Mucosa of descending colon (tissue), 3 donors: Measurements from ENCODE around the gene ARRB1. TPM values are rescaled to one million over a fixed set of nuclear protein-coding genes. Genes with fewer than 3 reads are reported as not detected.

Experiments
- ATAC-seq: fragments of 200-7000 bp; cut with Tn5 transposase; one replicate; pipeline ENCODE4 v1.9.1; 2020; ENCODE audit warnings: mild to moderate bottlenecking, moderate library complexity
- DNase-seq, 3 donors: peaks; one replicate each; pipeline ENCODE4 v3.0.0-alpha.2; 2020
- H3K36me3 ChIP-seq: fragments of 200-600 bp; one replicate; pipeline ENCODE4 v1.8.0; 2021; ENCODE audit warnings: low read depth, mild to moderate bottlenecking
- H3K4me1 ChIP-seq: fragments of 200-600 bp; one replicate; pipeline ENCODE4 v1.8.0; 2021; ENCODE audit warnings: low read depth, mild to moderate bottlenecking
- H3K4me3 ChIP-seq: fragments of 200-600 bp; one replicate; pipeline ENCODE4 v1.8.0; 2021; ENCODE audit warnings: mild to moderate bottlenecking
- H3K9me3 ChIP-seq: fragments of 200-600 bp; one replicate; pipeline ENCODE4 v1.8.0; 2021; ENCODE audit warnings: mild to moderate bottlenecking
- intact Hi-C, 2 donors: fragments of 100-400 bp; cut with DNase I in 1 of 2; cut with micrococcal nuclease in 1 of 2; formaldehyde crosslinking; loops; one replicate each; pipeline versions ENCODE4 v1.11.0 to v1.11.1; 2022; cut with DNase I, micrococcal nuclease
- total RNA-seq, 3 donors: library from RNA; stranded (reverse); fragmentation: NEBNext Ultra II Directional in 2 of 3; extraction: Animal tissue kit (Norgen Biotek cat#: 25700) in 2 of 3; gene quantifications; one replicate each; pipeline versions ENCODE4 v1.2.1 to v1.2.4, GENCODE V29; 2021 to 2023
- TF ChIP-seq, protein P1 (sequence below): fragments of 200-600 bp; IDR thresholded peaks from one replicate; pipeline ENCODE4 v1.8.0; 2022; ENCODE audit warnings: antibody characterized with exemption, mild to moderate bottlenecking
- donor health status: DM: no; HTN: no; CAD: no; lungs with moderate emphysema.
- donor health status: DM: no; HTN: no; CAD: no.
- donor health status: DM: no; HTN: yes; CAD: no.

The ARRB1 gene
- total RNA-seq, 3 donors from 2014 or later, result 76.7 to 128 (median 121) TPM

- Histone ChIP-seq H3K4me1 (no peaks in the 10 kb centered on the region), H3K4me3 (no peak overlapping the region), H3K36me3 (no peaks in the 10 kb centered on the region), H3K9me3 (no peaks in the 10 kb centered on the region)
- DNase-seq (no peak), ATAC-seq (no peak)
- TF ChIP-seq, protein P1, sequence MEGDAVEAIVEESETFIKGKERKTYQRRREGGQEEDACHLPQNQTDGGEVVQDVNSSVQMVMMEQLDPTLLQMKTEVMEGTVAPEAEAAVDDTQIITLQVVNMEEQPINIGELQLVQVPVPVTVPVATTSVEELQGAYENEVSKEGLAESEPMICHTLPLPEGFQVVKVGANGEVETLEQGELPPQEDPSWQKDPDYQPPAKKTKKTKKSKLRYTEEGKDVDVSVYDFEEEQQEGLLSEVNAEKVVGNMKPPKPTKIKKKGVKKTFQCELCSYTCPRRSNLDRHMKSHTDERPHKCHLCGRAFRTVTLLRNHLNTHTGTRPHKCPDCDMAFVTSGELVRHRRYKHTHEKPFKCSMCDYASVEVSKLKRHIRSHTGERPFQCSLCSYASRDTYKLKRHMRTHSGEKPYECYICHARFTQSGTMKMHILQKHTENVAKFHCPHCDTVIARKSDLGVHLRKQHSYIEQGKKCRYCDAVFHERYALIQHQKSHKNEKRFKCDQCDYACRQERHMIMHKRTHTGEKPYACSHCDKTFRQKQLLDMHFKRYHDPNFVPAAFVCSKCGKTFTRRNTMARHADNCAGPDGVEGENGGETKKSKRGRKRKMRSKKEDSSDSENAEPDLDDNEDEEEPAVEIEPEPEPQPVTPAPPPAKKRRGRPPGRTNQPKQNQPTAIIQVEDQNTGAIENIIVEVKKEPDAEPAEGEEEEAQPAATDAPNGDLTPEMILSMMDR, result no peak
- intact Hi-C loops, result loop anchor here in 1 of 2 donors (10.0 kb wide), 1 partner anchor 95 kb away; no protein-coding TSS in a partner anchor
Measured at GRCh38 chr11:75229466-75229865, 122.0 kb downstream of the ARRB1 start.

DNA sequence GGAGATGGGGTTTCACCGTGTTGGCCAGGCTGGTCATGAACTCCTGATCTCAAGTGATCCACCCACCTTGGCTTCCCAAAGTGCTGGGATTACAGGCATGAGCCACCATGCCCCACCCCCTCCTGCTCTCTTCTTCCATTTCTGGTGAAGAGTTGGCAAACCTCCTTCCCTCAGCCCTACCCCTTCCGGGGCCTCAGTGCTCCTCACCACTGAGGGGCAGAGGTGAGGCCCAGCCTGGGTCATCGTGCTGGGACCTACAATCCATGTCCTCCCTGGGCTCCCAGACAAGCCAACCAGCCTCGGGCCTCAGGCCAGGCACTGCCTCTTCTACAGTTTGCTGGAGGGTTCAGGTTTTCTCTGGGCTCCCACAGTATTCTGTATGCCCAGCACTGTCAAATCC lies 125.7 kb downstream of the ARRB1 start:
- DNase-seq, result no peak
- no peaks in the 10 kb centered on the region for H3K36me3 ChIP-seq
- intact Hi-C loops, result loop anchor here in 1 of 2 donors (10.0 kb wide), 1 partner anchor 91 kb away; no protein-coding TSS in a partner anchor
- TF ChIP-seq, protein P1, result no peak
- ATAC-seq, result no peak
- no peak overlapping the region for H3K4me3 ChIP-seq
- no peaks in the 10 kb centered on the region for H3K9me3 ChIP-seq
- no peaks in the 10 kb centered on the region for H3K4me1 ChIP-seq

DNA sequence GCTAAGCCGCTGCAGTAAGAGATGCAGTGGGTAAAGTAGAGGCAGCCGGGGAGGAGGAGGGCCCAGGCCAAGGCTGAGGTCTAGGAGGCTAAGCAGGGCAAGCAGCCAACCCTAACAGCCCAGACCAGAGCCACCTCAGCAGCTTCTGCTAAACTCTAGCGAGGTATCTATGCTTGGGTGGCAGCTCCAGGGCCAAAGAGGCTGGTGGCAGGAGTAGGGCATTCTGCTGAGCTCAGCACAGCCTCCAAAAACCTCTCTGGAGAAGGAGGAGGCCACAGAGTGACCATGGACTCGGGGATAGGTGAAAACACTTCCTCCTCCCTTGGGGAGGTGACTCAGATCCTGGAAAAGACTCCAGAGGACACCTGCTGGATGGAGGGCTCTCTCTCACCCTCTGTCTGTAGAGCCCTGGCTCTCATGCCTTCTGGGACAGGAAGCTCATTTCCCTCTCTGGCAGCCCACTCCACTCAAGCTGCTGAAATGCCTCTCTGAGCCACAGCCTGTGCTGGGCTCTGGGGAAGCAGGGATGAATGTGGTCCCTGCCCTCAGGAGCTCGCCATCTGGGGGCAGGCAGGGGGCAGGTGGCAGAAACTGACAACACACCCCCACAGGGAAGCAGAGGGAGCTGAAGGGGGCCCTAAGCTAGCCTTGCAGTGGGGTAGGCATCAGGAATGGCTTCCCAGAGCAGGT lies 127.4 kb downstream of the ARRB1 start:
- ATAC-seq (peak; percentile 59), DNase-seq (no peak)
- no peaks in the 10 kb centered on the region for H3K9me3 ChIP-seq
- no peaks in the 10 kb centered on the region for H3K4me1 ChIP-seq
- no peak overlapping the region for H3K4me3 ChIP-seq
- intact Hi-C loops, result loop anchor here in 1 of 2 donors (10.0 kb wide), 1 partner anchor 89 kb away; no protein-coding TSS in a partner anchor
- TF ChIP-seq, protein P1, result no peak
- H3K36me3 ChIP-seq, result no peaks in the 10 kb centered on the region

DNA sequence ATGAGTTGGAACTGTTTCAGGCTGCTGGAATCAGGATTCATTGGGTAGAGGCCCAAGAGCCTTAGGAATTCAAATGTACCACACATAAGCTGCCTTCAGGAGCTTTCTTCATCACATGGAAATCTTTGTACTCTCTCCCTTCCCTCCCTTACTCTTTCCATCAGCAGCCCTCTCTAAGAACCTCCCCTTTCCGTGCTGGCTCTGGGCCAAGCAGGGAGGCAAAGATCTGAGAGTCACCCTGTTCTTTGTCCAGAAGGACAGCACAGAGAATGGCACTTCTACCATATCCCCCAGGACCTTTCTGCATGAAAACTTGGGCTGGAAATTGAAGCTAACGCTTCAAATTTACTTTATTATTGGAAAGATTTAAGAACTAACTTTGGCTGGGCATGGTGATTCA lies 131.6 kb downstream of the ARRB1 start:
- no peaks in the 10 kb centered on the region for H3K36me3 ChIP-seq

GRCh38 chr11:75214843-75215242 lies 136.6 kb downstream of the ARRB1 start:
- TF ChIP-seq, protein P1, result no peak
- intact Hi-C loops, result no loop called here
- Histone ChIP-seq H3K4me3 (no peak overlapping the region), H3K9me3 (no peaks in the 10 kb centered on the region), H3K4me1 (no peaks in the 10 kb centered on the region), H3K36me3 (no peaks in the 10 kb centered on the region)
- no peak for ATAC-seq
- no peak for DNase-seq

More for the DNA sequence above, 131.6 kb downstream of the ARRB1 start:
- DNase-seq, result no peak
- H3K4me1 ChIP-seq, result no peaks in the 10 kb centered on the region
- intact Hi-C loops, result loop anchor here in 1 of 2 donors (10.0 kb wide), 1 partner anchor 85 kb away; no protein-coding TSS in a partner anchor
- H3K4me3 ChIP-seq, result no peak overlapping the region
- TF ChIP-seq, protein P1, result no peak
- H3K9me3 ChIP-seq, result no peaks in the 10 kb centered on the region
- no peak for ATAC-seq
